HTERT RPE-1 (cell line): ENCODE results near the gene ANKRD55.
"Not testable (repeated sequence)": the region's sequence is repeated elsewhere in the genome, so short reads cannot be mapped to it uniquely, and the experiment has no call there.

Experiments used
- in situ Hi-C: fragments of 300-500 bp; cut with MboI; formaldehyde crosslinking; loops from 4 replicates; pipeline ENCODE4 v1.14.3; 2020; ENCODE audit warnings: low sequenced_read_pairs

Gene ANKRD55

GRCh38 chr5:56083286-56083854 is 149.8 kb downstream of the ANKRD55 start:
- in situ Hi-C loops = no loop called here

- in situ Hi-C loops = not testable (repeated sequence)
Measured at GRCh38 chr5:56081053-56081642, 152.0 kb downstream of the ANKRD55 start.

GRCh38 chr5:56080375-56081052 is 152.6 kb downstream of the ANKRD55 start:
- in situ Hi-C loops = no loop called here

GRCh38 chr5:56079157-56079500 is 154.0 kb downstream of the ANKRD55 start:
- in situ Hi-C loops = not testable (repeated sequence)

- in situ Hi-C loops = no loop called here
Measured at GRCh38 chr5:56078278-56079156, 154.6 kb downstream of the ANKRD55 start.

- in situ Hi-C loops = no loop called here
Measured at GRCh38 chr5:56077796-56078233, 155.3 kb downstream of the ANKRD55 start.

- in situ Hi-C loops = no loop called here
Measured at GRCh38 chr5:56076486-56076885, 156.6 kb downstream of the ANKRD55 start.

- in situ Hi-C loops = no loop called here
Measured at GRCh38 chr5:56075361-56075760, 157.8 kb downstream of the ANKRD55 start.

- in situ Hi-C loops = no loop called here
Measured at GRCh38 chr5:56072863-56073766, 160.0 kb downstream of the ANKRD55 start.

- in situ Hi-C loops = no loop called here
Measured at GRCh38 chr5:56071470-56071869, 161.7 kb downstream of the ANKRD55 start.

- in situ Hi-C loops = no loop called here
Measured at GRCh38 chr5:56070851-56071465, 162.2 kb downstream of the ANKRD55 start.

GRCh38 chr5:56069652-56070226 is 163.4 kb downstream of the ANKRD55 start:
- in situ Hi-C loops = no loop called here

- in situ Hi-C loops = no loop called here
Measured at GRCh38 chr5:56066931-56067450, 166.1 kb downstream of the ANKRD55 start.

- in situ Hi-C loops = no loop called here
Measured at GRCh38 chr5:56064984-56065383, 168.1 kb downstream of the ANKRD55 start.

GRCh38 chr5:56060276-56061110 is 172.6 kb downstream of the ANKRD55 start:
- in situ Hi-C loops = no loop called here

GRCh38 chr5:56059854-56060253 is 173.3 kb downstream of the ANKRD55 start:
- in situ Hi-C loops = no loop called here

- in situ Hi-C loops = no loop called here
Measured at GRCh38 chr5:56056875-56057274, 176.3 kb downstream of the ANKRD55 start.

GRCh38 chr5:56055859-56056258 is 177.3 kb downstream of the ANKRD55 start:
- in situ Hi-C loops = no loop called here

GRCh38 chr5:56055287-56055686 is 177.8 kb downstream of the ANKRD55 start:
- in situ Hi-C loops = no loop called here
